Measurements from ENCODE around the gene AP3M1.

DNA sequence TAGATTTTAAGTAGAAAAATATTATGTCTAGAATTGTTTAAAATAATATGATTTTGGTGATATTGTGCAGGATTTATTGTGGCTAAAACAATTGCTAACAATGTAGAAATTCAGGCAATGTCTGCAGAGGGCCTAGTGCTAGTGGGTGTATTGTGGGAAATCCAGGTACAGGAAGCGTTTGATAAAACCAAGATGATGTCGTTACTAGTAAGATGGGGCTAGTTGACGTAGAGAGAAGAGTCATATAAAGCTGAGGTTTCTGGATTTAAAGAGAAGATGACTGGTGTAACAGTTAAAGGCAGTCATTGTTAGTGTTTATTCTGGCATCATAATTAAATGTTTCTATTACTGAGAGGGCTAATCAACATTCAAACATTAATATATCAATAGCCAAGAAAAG lies 43.9 kb upstream of the AP3M1 start:
- TF ChIP-seq ZNF274 (IDR thresholded peaks at IDR 0.05; ENCODE audit: low read depth, low read length) (no peak), YY1 (IDR thresholded peaks at IDR 0.05; ENCODE audit: insufficient read depth, insufficient read length) (no peak)

Measured in NT2/D1 (cell line).